ENCODE data around the gene PPM1L.

PPM1L gene

DNA sequence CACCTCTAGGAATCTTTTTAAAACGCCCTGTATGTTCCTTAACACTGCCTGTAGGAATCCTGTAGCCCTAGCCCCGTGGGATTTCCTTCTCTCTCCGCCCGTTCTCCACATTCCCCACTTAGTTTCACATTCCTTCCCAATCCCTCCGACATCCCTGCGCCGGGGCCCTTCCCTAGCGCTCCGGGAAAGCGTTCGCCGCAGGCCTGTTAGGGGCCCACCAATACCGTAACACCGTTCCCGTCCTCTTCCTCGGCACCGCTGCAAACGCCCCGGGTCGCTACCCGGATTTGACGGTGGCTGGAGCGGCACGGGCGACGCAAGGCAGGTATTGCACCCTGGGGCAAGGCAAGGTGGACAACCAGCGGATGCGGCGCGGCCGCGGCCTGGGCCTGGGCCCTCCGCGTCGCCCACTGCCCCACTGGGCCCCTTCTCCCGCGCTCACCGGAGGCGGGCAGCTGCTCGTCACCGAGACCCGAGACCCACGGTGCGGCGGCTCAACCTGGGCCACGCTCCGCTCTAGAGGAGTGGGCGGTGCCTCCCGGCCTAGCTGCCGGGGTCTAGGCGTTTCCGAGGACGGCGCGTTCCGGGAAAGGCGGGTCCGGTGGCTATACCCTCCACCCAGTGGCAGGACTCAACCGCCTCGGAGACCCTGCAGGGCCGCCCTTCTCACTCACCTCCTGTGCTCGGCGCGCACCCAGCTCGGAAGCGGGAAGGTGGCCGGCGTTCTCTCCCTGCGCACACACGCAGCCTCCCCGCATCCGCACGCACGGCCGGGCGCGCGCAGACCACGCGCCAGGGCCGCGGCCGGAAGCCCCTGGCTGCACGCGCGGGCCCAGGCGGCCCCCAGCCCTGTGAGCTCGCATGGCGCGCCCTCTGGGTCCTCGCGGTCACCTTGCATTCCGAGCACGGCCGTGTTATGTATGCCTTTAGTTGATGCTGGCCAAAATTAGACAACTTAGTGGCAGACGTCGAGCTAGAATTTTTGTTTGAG is 348.8 kb downstream of the PPM1L start, which contains the start of gene B3GALNT1 (continued):
- TF ChIP-seq TSHZ2 (CRISPR knock-in tag; IDR thresholded peaks at IDR 0.05) (no peak), RARB (CRISPR knock-in tag; IDR thresholded peaks at IDR 0.05) (no peak), PPARA (CRISPR knock-in tag; IDR thresholded peaks at IDR 0.05; ENCODE audit: borderline replicate concordance) (no peak), GLIS3 (CRISPR knock-in tag; IDR thresholded peaks at IDR 0.05) (no peak)
- TF ChIP-seq, protein P1, sequence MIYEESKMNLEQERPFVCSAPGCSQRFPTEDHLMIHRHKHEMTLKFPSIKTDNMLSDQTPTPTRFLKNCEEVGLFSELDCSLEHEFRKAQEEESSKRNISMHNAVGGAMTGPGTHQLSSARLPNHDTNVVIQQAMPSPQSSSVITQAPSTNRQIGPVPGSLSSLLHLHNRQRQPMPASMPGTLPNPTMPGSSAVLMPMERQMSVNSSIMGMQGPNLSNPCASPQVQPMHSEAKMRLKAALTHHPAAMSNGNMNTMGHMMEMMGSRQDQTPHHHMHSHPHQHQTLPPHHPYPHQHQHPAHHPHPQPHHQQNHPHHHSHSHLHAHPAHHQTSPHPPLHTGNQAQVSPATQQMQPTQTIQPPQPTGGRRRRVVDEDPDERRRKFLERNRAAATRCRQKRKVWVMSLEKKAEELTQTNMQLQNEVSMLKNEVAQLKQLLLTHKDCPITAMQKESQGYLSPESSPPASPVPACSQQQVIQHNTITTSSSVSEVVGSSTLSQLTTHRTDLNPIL (CRISPR knock-in tag; IDR thresholded peaks at IDR 0.05; ENCODE audit: low read depth), result no peak

DNA sequence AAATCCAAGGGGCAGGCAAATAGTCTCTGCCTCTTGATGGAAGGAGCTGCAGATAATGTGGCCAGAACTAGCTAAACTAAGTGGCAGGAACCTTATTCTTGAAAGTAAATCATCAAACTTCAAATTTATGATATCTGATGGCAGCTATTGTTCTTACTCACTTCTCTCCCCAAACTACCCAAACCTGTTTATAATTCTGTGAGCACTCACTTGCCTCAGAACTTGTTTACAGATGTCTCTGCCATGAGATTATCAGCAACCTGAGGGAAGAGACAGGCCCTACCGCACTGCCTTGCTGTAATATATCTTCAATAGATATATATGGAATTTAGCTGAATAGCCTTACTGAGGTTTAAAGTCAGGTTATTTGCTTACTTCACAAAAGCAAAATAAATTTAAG is 351.3 kb downstream of the PPM1L start:
- ATAC-seq, result no peak
- TF ChIP-seq PATZ1 (CRISPR knock-in tag; IDR thresholded peaks at IDR 0.05; ENCODE audit: borderline replicate concordance) (no peak), RARB (CRISPR knock-in tag; IDR thresholded peaks at IDR 0.05) (no peak), TOX (CRISPR knock-in tag; IDR thresholded peaks at IDR 0.05; ENCODE audit: borderline replicate concordance) (no peak), CSDC2 (CRISPR knock-in tag; IDR thresholded peaks at IDR 0.05) (no peak), ZFP30 (CRISPR knock-in tag; IDR thresholded peaks at IDR 0.05) (no peak), ISL1 (CRISPR knock-in tag; IDR thresholded peaks at IDR 0.05) (no peak)
- TF ChIP-seq, protein P2, sequence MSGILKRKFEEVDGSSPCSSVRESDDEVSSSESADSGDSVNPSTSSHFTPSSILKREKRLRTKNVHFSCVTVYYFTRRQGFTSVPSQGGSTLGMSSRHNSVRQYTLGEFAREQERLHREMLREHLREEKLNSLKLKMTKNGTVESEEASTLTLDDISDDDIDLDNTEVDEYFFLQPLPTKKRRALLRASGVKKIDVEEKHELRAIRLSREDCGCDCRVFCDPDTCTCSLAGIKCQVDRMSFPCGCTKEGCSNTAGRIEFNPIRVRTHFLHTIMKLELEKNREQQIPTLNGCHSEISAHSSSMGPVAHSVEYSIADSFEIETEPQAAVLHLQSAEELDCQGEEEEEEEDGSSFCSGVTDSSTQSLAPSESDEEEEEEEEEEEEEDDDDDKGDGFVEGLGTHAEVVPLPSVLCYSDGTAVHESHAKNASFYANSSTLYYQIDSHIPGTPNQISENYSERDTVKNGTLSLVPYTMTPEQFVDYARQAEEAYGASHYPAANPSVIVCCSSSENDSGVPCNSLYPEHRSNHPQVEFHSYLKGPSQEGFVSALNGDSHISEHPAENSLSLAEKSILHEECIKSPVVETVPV (CRISPR knock-in tag; IDR thresholded peaks at IDR 0.05), result no peak

GRCh38 chr3:161108840-161109239 is 352.8 kb downstream of the PPM1L start:
- TF ChIP-seq GLIS3 (CRISPR knock-in tag; IDR thresholded peaks at IDR 0.05), result no peak
- TF ChIP-seq, protein P3, sequence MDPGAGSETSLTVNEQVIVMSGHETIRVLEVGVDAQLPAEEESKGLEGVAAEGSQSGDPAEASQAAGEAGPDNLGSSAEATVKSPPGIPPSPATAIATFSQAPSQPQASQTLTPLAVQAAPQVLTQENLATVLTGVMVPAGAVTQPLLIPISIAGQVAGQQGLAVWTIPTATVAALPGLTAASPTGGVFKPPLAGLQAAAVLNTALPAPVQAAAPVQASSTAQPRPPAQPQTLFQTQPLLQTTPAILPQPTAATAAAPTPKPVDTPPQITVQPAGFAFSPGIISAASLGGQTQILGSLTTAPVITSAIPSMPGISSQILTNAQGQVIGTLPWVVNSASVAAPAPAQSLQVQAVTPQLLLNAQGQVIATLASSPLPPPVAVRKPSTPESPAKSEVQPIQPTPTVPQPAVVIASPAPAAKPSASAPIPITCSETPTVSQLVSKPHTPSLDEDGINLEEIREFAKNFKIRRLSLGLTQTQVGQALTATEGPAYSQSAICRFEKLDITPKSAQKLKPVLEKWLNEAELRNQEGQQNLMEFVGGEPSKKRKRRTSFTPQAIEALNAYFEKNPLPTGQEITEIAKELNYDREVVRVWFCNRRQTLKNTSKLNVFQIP (CRISPR knock-in tag; IDR thresholded peaks at IDR 0.05; ENCODE audit: borderline replicate concordance, low read depth), result no peak
- TF ChIP-seq PATZ1 (CRISPR knock-in tag; IDR thresholded peaks at IDR 0.05; ENCODE audit: borderline replicate concordance), result no peak
- TF ChIP-seq TSHZ2 (CRISPR knock-in tag; IDR thresholded peaks at IDR 0.05), result no peak
- no peak for ATAC-seq

All from SK-N-SH treated with all-trans-retinoic acid at 6 μM for 48 hours (cell line).